Effector memory CD4-positive, alpha-beta T cell (primary cell): ENCODE data around the gene CEACAM19.
"Not testable (repeated sequence)": the region's sequence is repeated elsewhere in the genome, so short reads cannot be mapped to it uniquely, and the experiment has no call there.

Experiments
- DNase-seq, 3 donors: peaks; one replicate each; pipeline ENCODE4 v3.0.0-alpha.2; 2020
- H3K27ac ChIP-seq: 2 replicates; pipeline ENCODE4 v1.7.0; 2013; ENCODE audit warnings: mild to moderate bottlenecking, low read length, moderate library complexity; ENCODE audit not compliant: insufficient read depth, poor library complexity, severe bottlenecking
- H3K27me3 ChIP-seq: replicated peaks from 2 replicates; pipeline ENCODE4 v1.7.0; 2013; ENCODE audit warnings: mild to moderate bottlenecking, low read length; ENCODE audit not compliant: insufficient read depth, control insufficient read depth, poor library complexity, severe bottlenecking
- H3K36me3 ChIP-seq: 2 replicates; pipeline ENCODE4 v1.7.0; 2013; ENCODE audit warnings: mild to moderate bottlenecking, low read length, moderate library complexity; ENCODE audit not compliant: control insufficient read depth, insufficient read depth
- H3K4me1 ChIP-seq: 2 replicates; pipeline ENCODE4 v1.7.0; 2013; ENCODE audit warnings: low read length, mild to moderate bottlenecking; ENCODE audit not compliant: control insufficient read depth, insufficient read depth, poor library complexity, severe bottlenecking
- H3K4me3 ChIP-seq: 2 replicates; pipeline ENCODE4 v1.7.0; 2013; ENCODE audit warnings: low read length, low read depth, mild to moderate bottlenecking; ENCODE audit not compliant: insufficient read depth, poor library complexity, severe bottlenecking
- H3K9me3 ChIP-seq: 2 replicates; pipeline ENCODE4 v1.7.0; 2013; ENCODE audit warnings: mild to moderate bottlenecking, low read length, moderate library complexity; ENCODE audit not compliant: control insufficient read depth

Gene CEACAM19

GRCh38 chr19:44660081-44660480 is 11.2 kb upstream of the CEACAM19 start:
- Histone ChIP-seq H3K4me3 (no peak overlapping the region), H3K27ac (no peak overlapping the region), H3K4me1 (no peaks in the 10 kb centered on the region), H3K9me3 (no peaks in the 10 kb centered on the region), H3K27me3 (no peaks in the 10 kb centered on the region), H3K36me3 (no peaks in the 10 kb centered on the region)
- DNase-seq, result no peak

- Histone ChIP-seq H3K9me3 (no peaks in the 10 kb centered on the region), H3K36me3 (no peaks in the 10 kb centered on the region), H3K27ac (no peak overlapping the region), H3K4me1 (no peaks in the 10 kb centered on the region), H3K27me3 (no peaks in the 10 kb centered on the region), H3K4me3 (no peak overlapping the region)
- no peak for DNase-seq
Measured at GRCh38 chr19:44661205-44661604, 10.1 kb upstream of the CEACAM19 start.

GRCh38 chr19:44661904-44662303 is 9.4 kb upstream of the CEACAM19 start:
- no peak overlapping the region for H3K27ac ChIP-seq
- H3K4me3 ChIP-seq, result no peak overlapping the region
- H3K36me3 ChIP-seq, result no peaks in the 10 kb centered on the region

GRCh38 chr19:44662691-44663385 is 8.4 kb upstream of the CEACAM19 start:
- H3K4me1 ChIP-seq, result no peaks in the 10 kb centered on the region
- no peak overlapping the region for H3K4me3 ChIP-seq
- H3K27ac ChIP-seq, result no peak overlapping the region
- no peaks in the 10 kb centered on the region for H3K36me3 ChIP-seq
- no peaks in the 10 kb centered on the region for H3K9me3 ChIP-seq
- DNase-seq, result no peak
- H3K27me3 ChIP-seq, result no peaks in the 10 kb centered on the region

More at GRCh38 chr19:44661904-44662303, 9.4 kb upstream of the CEACAM19 start:
- no peaks in the 10 kb centered on the region for H3K9me3 ChIP-seq
- no peaks in the 10 kb centered on the region for H3K4me1 ChIP-seq
- H3K27me3 ChIP-seq, result no peaks in the 10 kb centered on the region
- no peak for DNase-seq

- Histone ChIP-seq H3K36me3 (no peaks in the 10 kb centered on the region), H3K27ac (no peak overlapping the region), H3K4me3 (no peak overlapping the region), H3K27me3 (no peaks in the 10 kb centered on the region), H3K9me3 (no peaks in the 10 kb centered on the region), H3K4me1 (no peaks in the 10 kb centered on the region)
- DNase-seq, result no peak
Measured at GRCh38 chr19:44663996-44664395, 7.3 kb upstream of the CEACAM19 start.

- no peak overlapping the region for H3K27ac ChIP-seq
- no peak for DNase-seq
- H3K9me3 ChIP-seq, result no peaks in the 10 kb centered on the region
- H3K4me3 ChIP-seq, result no peak overlapping the region
- H3K27me3 ChIP-seq, result no peaks in the 10 kb centered on the region
- no peaks in the 10 kb centered on the region for H3K4me1 ChIP-seq
- no peaks in the 10 kb centered on the region for H3K36me3 ChIP-seq
Measured at GRCh38 chr19:44664976-44665375, 6.3 kb upstream of the CEACAM19 start.

GRCh38 chr19:44666852-44667556 is 4.3 kb upstream of the CEACAM19 start:
- H3K36me3 ChIP-seq, result no peaks in the 10 kb centered on the region
- no peak overlapping the region for H3K4me3 ChIP-seq
- no peaks in the 10 kb centered on the region for H3K27me3 ChIP-seq
- H3K9me3 ChIP-seq, result no peaks in the 10 kb centered on the region
- H3K27ac ChIP-seq, result no peak overlapping the region
- no peak for DNase-seq
- H3K4me1 ChIP-seq, result no peaks in the 10 kb centered on the region

GRCh38 chr19:44668985-44669764 is 2.1 kb upstream of the CEACAM19 start:
- DNase-seq, result no peak
- no peak overlapping the region for H3K27ac ChIP-seq

GRCh38 chr19:44670027-44670426 is 1.3 kb upstream of the CEACAM19 start:
- not testable (repeated sequence) for H3K27me3 ChIP-seq, H3K4me3 ChIP-seq, DNase-seq, H3K9me3 ChIP-seq, H3K27ac ChIP-seq, H3K36me3 ChIP-seq, H3K4me1 ChIP-seq

More at GRCh38 chr19:44668985-44669764, 2.1 kb upstream of the CEACAM19 start:
- H3K27me3 ChIP-seq, result no peaks in the 10 kb centered on the region
- no peaks in the 10 kb centered on the region for H3K4me1 ChIP-seq
- H3K4me3 ChIP-seq, result no peak overlapping the region
- H3K9me3 ChIP-seq, result no peaks in the 10 kb centered on the region
- H3K36me3 ChIP-seq, result no peaks in the 10 kb centered on the region

- Histone ChIP-seq H3K9me3 (no peaks in the 10 kb centered on the region), H3K27me3 (no peaks in the 10 kb centered on the region), H3K36me3 (no peaks in the 10 kb centered on the region), H3K4me1 (no peaks in the 10 kb centered on the region), H3K27ac (no peak overlapping the region), H3K4me3 (no peak overlapping the region)
- DNase-seq, result no peak
Measured at GRCh38 chr19:44672226-44672625, 944 bp downstream of the CEACAM19 start.
